Measurements from ENCODE around the gene USP36.
A peak's percentile ranks its signal among the peaks of the same experiment; 100 is the strongest.
"Not testable (repeated sequence)": the region's sequence is repeated elsewhere in the genome, so short reads cannot be mapped to it uniquely, and the experiment has no call there.

Gene USP36

GRCh38 chr17:78789149-78789662 lies 51.4 kb downstream of the USP36 start:
- DNase-seq: no peak

GRCh38 chr17:78788451-78788850 lies 52.2 kb downstream of the USP36 start:
- no peak for DNase-seq

GRCh38 chr17:78787444-78787843 lies 53.2 kb downstream of the USP36 start:
- DNase-seq: no peak

GRCh38 chr17:78785663-78786057 lies 55.0 kb downstream of the USP36 start:
- no peak for DNase-seq

- DNase-seq: no peak
These were observed 55.5 kb downstream of the USP36 start for GRCh38 chr17:78785011-78785662.

- no peak for DNase-seq
These were observed 56.3 kb downstream of the USP36 start for GRCh38 chr17:78784352-78784751.

GRCh38 chr17:78783711-78784324 lies 56.8 kb downstream of the USP36 start:
- no peak for DNase-seq

GRCh38 chr17:78781893-78782304 lies 58.7 kb downstream of the USP36 start, which contains the start of gene CYTH1:
Gene CYTH1 (minus strand): TSS chr17:78782273. CDS start chr17:78782223, 50 bp downstream.
- no peak for DNase-seq

GRCh38 chr17:78781104-78781892 lies 59.3 kb downstream of the USP36 start:
- DNase-seq: peak; percentile 27

- DNase-seq: no peak
These were observed 60.3 kb downstream of the USP36 start for GRCh38 chr17:78780335-78780734.

- DNase-seq: no peak
These were observed 60.8 kb downstream of the USP36 start for GRCh38 chr17:78779850-78780249.

- DNase-seq: not testable (repeated sequence)
These were observed 61.3 kb downstream of the USP36 start for GRCh38 chr17:78779286-78779651.

GRCh38 chr17:78777881-78778280 lies 62.7 kb downstream of the USP36 start:
- no peak for DNase-seq

GRCh38 chr17:78774956-78775571 lies 65.5 kb downstream of the USP36 start:
- no peak for DNase-seq

- DNase-seq: no peak
These were observed 66.2 kb downstream of the USP36 start for GRCh38 chr17:78774453-78774852.

- no peak for DNase-seq
These were observed 68.7 kb downstream of the USP36 start for GRCh38 chr17:78771758-78772382.

GRCh38 chr17:78769196-78769773 lies 71.3 kb downstream of the USP36 start:
- DNase-seq: no peak

- DNase-seq: no peak
These were observed 72.8 kb downstream of the USP36 start for GRCh38 chr17:78767806-78768205.

GRCh38 chr17:78766743-78767294 lies 73.8 kb downstream of the USP36 start:
- DNase-seq: no peak

- DNase-seq: no peak
These were observed 74.4 kb downstream of the USP36 start for GRCh38 chr17:78766225-78766624.

- no peak for DNase-seq
These were observed 74.8 kb downstream of the USP36 start for GRCh38 chr17:78765821-78766220.

- DNase-seq: no peak
These were observed 75.7 kb downstream of the USP36 start for GRCh38 chr17:78764871-78765270.

Data from NCI-H1436 (cell line).